Left ventricle myocardium inferior (tissue), 1 donor: ENCODE results near the gene CDH26. TPM values are rescaled to one million over a fixed set of nuclear protein-coding genes. Genes with fewer than 3 reads are reported as not detected.

Experiments used
- DNase-seq: peaks from one replicate; pipeline ENCODE4 v3.0.0-alpha.2; 2020
- H3K27ac ChIP-seq: fragments of 200-600 bp; replicated peaks from 2 replicates; pipeline ENCODE4 v1.8.0; 2021
- H3K27me3 ChIP-seq: fragments of 200-600 bp; 2 replicates; pipeline ENCODE4 v1.8.0; 2021; ENCODE audit warnings: low read depth
- H3K36me3 ChIP-seq: fragments of 200-600 bp; 2 replicates; pipeline ENCODE4 v1.8.0; 2021
- H3K4me1 ChIP-seq: fragments of 200-600 bp; 2 replicates; pipeline ENCODE4 v1.8.0; 2021
- H3K4me3 ChIP-seq: fragments of 200-600 bp; 2 replicates; pipeline ENCODE4 v1.8.0; 2021; ENCODE audit warnings: mild to moderate bottlenecking, moderate library complexity
- H3K9me3 ChIP-seq: fragments of 200-600 bp; replicated peaks from 2 replicates; pipeline ENCODE4 v1.8.0; 2021
- intact Hi-C: fragments of 100-400 bp; cut with micrococcal nuclease; formaldehyde crosslinking; loops from one replicate; pipeline ENCODE4 v1.11.0; 2022
- total RNA-seq: library from RNA; stranded (reverse); fragmentation: NEBNext Ultra II Directional; extraction: Animal tissue kit (Norgen Biotek cat#: 25700); gene quantifications from one replicate; pipeline ENCODE4 v1.2.1, GENCODE V29; 2021
- TF ChIP-seq, protein P1 (sequence below): fragments of 200-600 bp; IDR thresholded peaks from 2 replicates; pipeline ENCODE4 v1.8.0; 2021; ENCODE audit warnings: antibody characterized with exemption, mild to moderate bottlenecking, borderline replicate concordance
- donor health status: DM: no; HTN: yes; CAD: no; lungs with severe emphysema.

CDH26 gene
- total RNA-seq, 1 donor from 2014 or later: 1.3 TPM

DNA sequence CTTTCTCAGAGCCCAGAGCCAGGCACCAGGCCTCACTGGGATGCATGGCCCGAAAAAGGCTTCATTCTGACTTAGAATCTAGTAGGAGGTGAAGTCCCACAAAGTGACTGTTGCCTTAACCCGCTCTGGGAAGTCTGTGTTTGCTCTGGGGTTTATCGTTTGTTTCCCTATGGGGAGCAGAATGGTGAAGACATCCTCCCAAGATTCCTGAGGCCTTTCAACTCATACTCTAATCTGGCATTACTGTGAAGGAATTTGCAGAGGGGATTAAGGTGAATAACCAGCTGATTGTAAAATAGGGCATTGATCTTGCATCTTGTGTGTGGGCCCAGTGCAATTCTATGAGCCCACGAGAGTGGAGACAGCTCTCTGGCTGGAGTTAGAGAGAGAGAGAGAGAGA, 67.8 kb downstream of the CDH26 start:
- no peak for DNase-seq
- Histone ChIP-seq H3K27ac (no peak overlapping the region), H3K9me3 (peaks cover 7% of the 10 kb centered on the region), H3K36me3 (no peaks in the 10 kb centered on the region), H3K4me3 (no peak overlapping the region), H3K4me1 (no peaks in the 10 kb centered on the region), H3K27me3 (no peaks in the 10 kb centered on the region)
- intact Hi-C loops: no loop called here
- TF ChIP-seq, protein P1, sequence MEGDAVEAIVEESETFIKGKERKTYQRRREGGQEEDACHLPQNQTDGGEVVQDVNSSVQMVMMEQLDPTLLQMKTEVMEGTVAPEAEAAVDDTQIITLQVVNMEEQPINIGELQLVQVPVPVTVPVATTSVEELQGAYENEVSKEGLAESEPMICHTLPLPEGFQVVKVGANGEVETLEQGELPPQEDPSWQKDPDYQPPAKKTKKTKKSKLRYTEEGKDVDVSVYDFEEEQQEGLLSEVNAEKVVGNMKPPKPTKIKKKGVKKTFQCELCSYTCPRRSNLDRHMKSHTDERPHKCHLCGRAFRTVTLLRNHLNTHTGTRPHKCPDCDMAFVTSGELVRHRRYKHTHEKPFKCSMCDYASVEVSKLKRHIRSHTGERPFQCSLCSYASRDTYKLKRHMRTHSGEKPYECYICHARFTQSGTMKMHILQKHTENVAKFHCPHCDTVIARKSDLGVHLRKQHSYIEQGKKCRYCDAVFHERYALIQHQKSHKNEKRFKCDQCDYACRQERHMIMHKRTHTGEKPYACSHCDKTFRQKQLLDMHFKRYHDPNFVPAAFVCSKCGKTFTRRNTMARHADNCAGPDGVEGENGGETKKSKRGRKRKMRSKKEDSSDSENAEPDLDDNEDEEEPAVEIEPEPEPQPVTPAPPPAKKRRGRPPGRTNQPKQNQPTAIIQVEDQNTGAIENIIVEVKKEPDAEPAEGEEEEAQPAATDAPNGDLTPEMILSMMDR: no peak

GRCh38 chr20:60030471-60030870, 72.2 kb downstream of the CDH26 start:
- Histone ChIP-seq H3K36me3 (no peaks in the 10 kb centered on the region), H3K4me1 (peaks cover 22% of the 10 kb centered on the region), H3K9me3 (peaks cover 7% of the 10 kb centered on the region), H3K4me3 (no peak overlapping the region), H3K27ac (peak overlapping the region; percentile 61), H3K27me3 (no peaks in the 10 kb centered on the region)
- DNase-seq: no peak
- intact Hi-C loops: no loop called here
- TF ChIP-seq, protein P1: no peak

DNA sequence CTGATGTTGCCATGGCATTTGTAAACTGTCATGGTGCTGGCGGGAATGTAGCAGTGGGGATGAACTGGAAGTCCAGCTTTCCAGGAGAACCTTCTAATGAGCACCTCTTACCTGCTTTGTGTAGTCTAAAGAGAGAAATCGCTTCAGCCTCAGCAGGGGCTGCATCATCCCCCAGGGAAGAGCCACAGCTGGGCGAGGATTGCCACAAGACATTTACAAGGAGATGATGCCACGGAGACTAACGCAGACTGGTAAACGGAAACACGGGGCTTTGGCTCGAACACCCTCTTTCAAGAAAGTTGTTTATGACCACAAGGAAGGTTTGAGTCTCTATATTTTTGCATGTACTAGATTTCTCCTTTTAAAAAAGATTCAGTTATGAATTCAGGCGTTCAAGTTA, 72.9 kb downstream of the CDH26 start:
- Histone ChIP-seq H3K9me3 (peaks cover 7% of the 10 kb centered on the region), H3K36me3 (no peaks in the 10 kb centered on the region), H3K27ac (peak overlapping the region; percentile 61), H3K4me1 (peaks cover 24% of the 10 kb centered on the region), H3K4me3 (no peak overlapping the region), H3K27me3 (no peaks in the 10 kb centered on the region)
- no peak for DNase-seq
- TF ChIP-seq, protein P1: no peak
- intact Hi-C loops: no loop called here

DNA sequence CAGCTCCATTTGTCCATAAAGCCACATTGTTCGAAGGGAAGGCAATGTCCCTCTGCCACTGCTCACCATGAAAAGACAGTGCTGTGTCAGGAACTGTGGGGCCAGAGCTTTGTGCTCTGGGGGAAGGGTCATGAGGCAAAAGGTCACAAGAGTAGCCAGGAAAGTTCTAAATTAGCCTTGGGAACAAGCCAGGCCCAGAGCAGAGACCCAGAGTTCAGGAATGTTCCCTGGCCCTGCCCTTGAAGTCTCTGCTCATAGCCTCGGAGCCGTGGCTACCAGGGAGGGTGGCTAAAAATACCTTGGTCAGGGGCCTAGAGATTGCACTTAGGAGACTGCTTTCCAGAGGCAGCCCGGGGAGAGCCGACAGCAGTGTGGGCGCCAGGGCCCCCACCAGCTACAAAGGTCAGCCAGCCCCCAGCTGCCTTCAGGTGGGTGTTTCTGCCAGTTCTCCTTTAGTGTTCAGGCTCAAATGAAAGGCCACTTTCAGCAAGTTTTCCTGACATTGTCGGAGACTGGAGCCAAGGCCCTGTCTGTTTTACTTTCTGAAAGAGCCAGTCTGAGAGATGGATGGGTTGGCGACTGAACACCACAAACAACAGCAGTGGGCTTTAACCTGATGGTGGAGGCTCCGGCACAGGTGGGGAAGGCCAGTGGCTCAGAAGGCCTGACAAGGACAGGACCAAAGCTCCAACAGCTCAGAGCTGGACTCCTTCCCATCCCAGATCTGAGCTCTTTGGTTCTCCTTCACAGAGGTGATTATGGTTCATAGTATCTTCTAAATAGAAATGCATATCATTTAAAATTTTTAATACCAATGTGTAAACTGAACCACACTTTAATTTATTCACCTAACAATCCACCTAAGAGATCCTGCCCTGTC, 76.2 kb downstream of the CDH26 start:
- TF ChIP-seq, protein P1: no peak
- Histone ChIP-seq H3K36me3 (no peaks in the 10 kb centered on the region), H3K9me3 (no peaks in the 10 kb centered on the region), H3K4me3 (peak overlapping the region; percentile 56), H3K27me3 (no peaks in the 10 kb centered on the region), H3K4me1 (peaks cover 43% of the 10 kb centered on the region), H3K27ac (peak overlapping the region; percentile 95)
- DNase-seq: peak; percentile 69
- intact Hi-C loops: no loop called here

DNA sequence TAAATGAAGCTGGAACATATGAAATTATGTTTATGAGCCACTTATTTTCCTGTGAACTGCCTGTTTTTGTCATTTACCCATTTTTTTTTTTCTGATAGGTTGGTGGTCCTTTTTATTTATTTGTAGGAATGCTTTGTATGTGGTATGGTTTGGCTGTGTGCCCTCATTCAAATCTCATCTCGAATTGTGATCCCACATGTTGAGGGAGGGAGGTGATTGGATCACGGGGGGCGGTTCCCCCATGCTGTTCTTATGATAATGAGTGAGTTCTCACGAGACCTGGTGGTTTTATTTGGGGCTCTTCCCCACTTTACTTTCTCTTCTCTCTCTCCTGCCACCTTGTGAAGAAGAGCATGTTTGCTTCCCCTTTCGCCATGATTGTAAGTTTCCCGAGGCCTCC, 77.3 kb downstream of the CDH26 start:
- TF ChIP-seq, protein P1: no peak
- peaks cover 43% of the 10 kb centered on the region for H3K4me1 ChIP-seq
- peak overlapping the region; percentile 95 for H3K27ac ChIP-seq
- DNase-seq: no peak
- no peaks in the 10 kb centered on the region for H3K9me3 ChIP-seq
- H3K4me3 ChIP-seq: peak overlapping the region; percentile 56
- H3K27me3 ChIP-seq: peaks cover under 1% of the 10 kb centered on the region
- intact Hi-C loops: no loop called here
- H3K36me3 ChIP-seq: no peaks in the 10 kb centered on the region
